ENCODE results near the gene AIFM2. TPM values are rescaled to one million over a fixed set of nuclear protein-coding genes. Genes with fewer than 3 reads are reported as not detected.
A peak's percentile ranks its signal among the peaks of the same experiment; 100 is the strongest.
"Not testable (repeated sequence)": the region's sequence is repeated elsewhere in the genome, so short reads cannot be mapped to it uniquely, and the experiment has no call there.

The AIFM2 gene
- total RNA-seq, 1 donor from 2014 or later: 10.6 TPM

DNA sequence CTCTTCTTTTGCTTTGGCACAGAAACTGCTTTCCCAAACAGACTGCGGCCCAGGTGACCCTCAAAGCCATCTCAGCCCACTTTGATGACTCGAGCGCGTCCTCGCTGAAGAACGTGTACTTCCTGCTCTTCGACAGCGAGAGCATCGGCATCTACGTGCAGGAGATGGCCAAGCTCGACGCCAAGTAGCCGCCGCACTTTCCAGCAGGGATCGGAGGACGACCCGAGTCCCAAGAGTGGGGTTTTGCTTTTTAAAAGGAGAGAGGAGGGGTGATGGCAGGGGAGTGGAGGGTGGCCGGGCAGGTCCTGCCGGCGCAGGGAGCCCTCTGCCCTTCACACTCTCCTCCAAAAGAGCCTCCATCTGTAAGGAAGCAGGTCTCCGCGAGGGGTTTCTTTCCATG lies 21.1 kb downstream of the AIFM2 start:
- Histone ChIP-seq H3K36me3 (peaks cover 0 to 33% of the 10 kb centered on the region in 2 donors), H3K9me3 (no peaks in the 10 kb centered on the region), H3K4me3 (no peak overlapping the region), H3K4me1 (no peaks in the 10 kb centered on the region), H3K27ac (no peak overlapping the region), H3K27me3 (no peaks in the 10 kb centered on the region)
- intact Hi-C loops (cut with DNase I): no loop called here
- no peak for DNase-seq (ENCODE audit: extremely low spot score in 2 of 2)
- TF ChIP-seq POLR2A (IDR thresholded peaks at IDR 0.05) (no peak), POLR2AphosphoS5 (IDR thresholded peaks at IDR 0.05; ENCODE audit: insufficient read depth in 1 of 2, low read depth in 1 of 2) (no peak)
- TF ChIP-seq, protein P1, sequence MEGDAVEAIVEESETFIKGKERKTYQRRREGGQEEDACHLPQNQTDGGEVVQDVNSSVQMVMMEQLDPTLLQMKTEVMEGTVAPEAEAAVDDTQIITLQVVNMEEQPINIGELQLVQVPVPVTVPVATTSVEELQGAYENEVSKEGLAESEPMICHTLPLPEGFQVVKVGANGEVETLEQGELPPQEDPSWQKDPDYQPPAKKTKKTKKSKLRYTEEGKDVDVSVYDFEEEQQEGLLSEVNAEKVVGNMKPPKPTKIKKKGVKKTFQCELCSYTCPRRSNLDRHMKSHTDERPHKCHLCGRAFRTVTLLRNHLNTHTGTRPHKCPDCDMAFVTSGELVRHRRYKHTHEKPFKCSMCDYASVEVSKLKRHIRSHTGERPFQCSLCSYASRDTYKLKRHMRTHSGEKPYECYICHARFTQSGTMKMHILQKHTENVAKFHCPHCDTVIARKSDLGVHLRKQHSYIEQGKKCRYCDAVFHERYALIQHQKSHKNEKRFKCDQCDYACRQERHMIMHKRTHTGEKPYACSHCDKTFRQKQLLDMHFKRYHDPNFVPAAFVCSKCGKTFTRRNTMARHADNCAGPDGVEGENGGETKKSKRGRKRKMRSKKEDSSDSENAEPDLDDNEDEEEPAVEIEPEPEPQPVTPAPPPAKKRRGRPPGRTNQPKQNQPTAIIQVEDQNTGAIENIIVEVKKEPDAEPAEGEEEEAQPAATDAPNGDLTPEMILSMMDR (IDR thresholded peaks at IDR 0.05): no peak

- peaks cover 0 to 31% of the 10 kb centered on the region in 2 donors for H3K36me3 ChIP-seq
- no peak for DNase-seq (ENCODE audit: extremely low spot score in 2 of 2)
- H3K27me3 ChIP-seq: no peaks in the 10 kb centered on the region
- intact Hi-C loops (cut with DNase I): no loop called here
- no peaks in the 10 kb centered on the region for H3K4me1 ChIP-seq
- TF ChIP-seq, protein P1 (IDR thresholded peaks at IDR 0.05): no peak
- TF ChIP-seq POLR2A (IDR thresholded peaks at IDR 0.05) (no peak), POLR2AphosphoS5 (IDR thresholded peaks at IDR 0.05; ENCODE audit: insufficient read depth in 1 of 2, low read depth in 1 of 2) (no peak)
- H3K27ac ChIP-seq: no peak overlapping the region
- no peaks in the 10 kb centered on the region for H3K9me3 ChIP-seq
- H3K4me3 ChIP-seq: no peak overlapping the region
Measured at GRCh38 chr10:70109064-70109729, 23.4 kb downstream of the AIFM2 start.

DNA sequence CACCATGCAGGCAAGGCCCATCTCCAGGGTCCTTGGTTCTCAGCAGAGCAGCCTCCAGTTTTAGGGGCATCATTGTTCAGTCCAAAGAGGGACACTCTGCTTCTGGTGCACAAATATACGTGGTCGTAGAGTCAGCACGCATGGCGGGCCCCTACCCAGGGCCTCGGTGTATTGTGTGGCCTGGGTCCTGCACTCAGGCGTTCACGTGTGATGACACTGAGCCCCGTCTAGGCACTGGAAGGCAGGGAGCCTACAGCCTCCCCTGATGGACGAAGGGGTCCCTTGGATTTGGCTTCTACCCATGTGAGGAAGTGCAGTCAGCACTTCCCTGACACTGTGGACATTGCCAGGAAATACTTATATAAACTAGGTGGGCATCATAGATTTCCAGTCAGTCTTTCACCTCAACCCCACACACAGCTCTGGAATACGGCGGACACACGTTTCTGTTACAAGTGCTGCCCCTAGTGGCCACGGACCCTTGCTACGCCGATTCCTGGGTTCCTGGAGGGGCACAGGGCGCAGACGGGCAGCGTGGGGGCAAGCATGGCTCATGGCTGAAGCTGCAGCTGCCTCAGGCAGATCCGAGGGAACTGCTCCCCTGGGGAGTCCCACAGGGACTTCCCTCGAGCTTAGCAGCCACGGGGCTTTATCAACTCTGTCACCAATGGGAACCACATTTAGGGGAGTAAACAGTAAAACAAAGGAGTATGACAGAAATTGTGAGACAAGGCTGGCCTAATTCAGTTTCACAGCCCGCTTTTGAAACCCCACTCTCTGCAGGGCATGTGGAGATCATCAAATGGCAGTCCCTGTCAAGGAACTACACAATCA lies 25.4 kb downstream of the AIFM2 start:
- intact Hi-C loops (cut with DNase I): no loop called here
- no peaks in the 10 kb centered on the region for H3K27me3 ChIP-seq
- H3K4me1 ChIP-seq: no peaks in the 10 kb centered on the region
- no peak overlapping the region for H3K27ac ChIP-seq
- H3K9me3 ChIP-seq: no peaks in the 10 kb centered on the region
- DNase-seq (ENCODE audit: extremely low spot score in 2 of 2): no peak
- no peak overlapping the region for H3K4me3 ChIP-seq
- peaks cover 0 to 14% of the 10 kb centered on the region in 2 donors for H3K36me3 ChIP-seq
- TF ChIP-seq POLR2A (IDR thresholded peaks at IDR 0.05) (no peak), POLR2AphosphoS5 (IDR thresholded peaks at IDR 0.05; ENCODE audit: insufficient read depth in 1 of 2, low read depth in 1 of 2) (no peak)
- TF ChIP-seq, protein P1 (IDR thresholded peaks at IDR 0.05): peak in 1 of 3 experiments; percentile 18

DNA sequence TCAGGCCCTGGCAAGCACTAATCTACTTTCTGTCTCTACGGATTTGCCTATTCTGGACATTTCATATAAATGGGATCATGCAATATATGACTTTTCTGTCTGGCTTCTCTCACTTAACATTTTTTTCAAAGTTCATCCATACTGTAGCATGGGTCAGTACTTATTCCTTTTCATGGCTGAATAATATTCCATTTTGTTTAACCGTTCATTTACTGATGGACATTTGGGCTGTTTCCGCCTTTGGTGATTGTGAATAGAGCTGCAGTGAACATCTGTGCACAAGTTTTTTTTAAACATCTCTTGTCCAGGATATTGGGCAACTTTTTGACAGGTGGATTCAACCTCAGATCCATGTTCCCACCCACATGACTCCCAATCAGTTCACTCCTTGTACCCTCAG lies 31.0 kb downstream of the AIFM2 start:
- Histone ChIP-seq H3K4me1 (no peaks in the 10 kb centered on the region), H3K4me3 (no peak overlapping the region), H3K9me3 (no peaks in the 10 kb centered on the region), H3K27ac (no peak overlapping the region), H3K27me3 (no peaks in the 10 kb centered on the region), H3K36me3 (peaks cover 0 to 23% of the 10 kb centered on the region in 2 donors)
- TF ChIP-seq, protein P1 (IDR thresholded peaks at IDR 0.05): no peak
- TF ChIP-seq POLR2AphosphoS5 (IDR thresholded peaks at IDR 0.05; ENCODE audit: insufficient read depth in 1 of 2, low read depth in 1 of 2) (no peak), POLR2A (IDR thresholded peaks at IDR 0.05) (no peak)
- no peak for DNase-seq (ENCODE audit: extremely low spot score in 2 of 2)
- intact Hi-C loops (cut with DNase I): no loop called here

DNA sequence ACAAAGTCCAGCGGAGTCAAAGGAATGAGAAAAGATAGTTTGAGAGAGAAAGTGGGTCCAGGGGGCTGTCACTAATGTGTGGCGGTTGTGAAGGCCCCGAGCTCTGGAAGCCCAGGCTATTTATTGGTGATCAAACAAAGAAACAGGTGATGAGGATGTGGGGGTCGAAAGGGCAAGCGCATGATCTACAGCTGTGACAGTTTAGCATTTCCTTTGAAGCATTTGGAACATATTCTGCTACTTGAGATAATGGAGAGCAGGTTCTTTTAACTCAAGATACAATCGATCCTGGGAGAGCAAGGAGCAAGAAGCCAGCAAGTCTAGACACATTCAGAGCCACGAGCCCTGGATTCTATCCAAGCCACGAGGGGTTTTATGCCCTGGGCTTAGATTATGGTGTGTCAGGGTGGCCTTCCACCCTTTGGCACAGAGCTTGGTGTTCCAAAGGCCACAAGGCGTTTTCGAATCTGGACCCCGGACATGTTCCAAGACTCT lies 31.5 kb downstream of the AIFM2 start:
- DNase-seq (ENCODE audit: extremely low spot score in 2 of 2); H3K9me3 ChIP-seq; H3K4me3 ChIP-seq; intact Hi-C loops (cut with DNase I); H3K27ac ChIP-seq; H3K27me3 ChIP-seq; H3K4me1 ChIP-seq: not testable (repeated sequence)
- H3K36me3 ChIP-seq: peaks cover 0 to 23% of the 10 kb centered on the region in 2 donors
